T-helper 17 cell (primary cell): ENCODE measurements around the gene RNF144B. TPM values are rescaled to one million over a fixed set of nuclear protein-coding genes. Genes with fewer than 3 reads are reported as not detected.
"Not testable (repeated sequence)": the region's sequence is repeated elsewhere in the genome, so short reads cannot be mapped to it uniquely, and the experiment has no call there.

ENCODE experiments used
- ATAC-seq: fragments of 150-1000 bp; cut with Tn5 transposase; 2 replicates; pipeline ENCODE4 v1.10.0; 2021; ENCODE audit warnings: mild to moderate bottlenecking, moderate library complexity
- DNase-seq, 3 donors: peaks; one replicate each; pipeline versions ENCODE4 v3.0.0 to v3.0.0-alpha.2; 2020 to 2021
- H3K9me3 ChIP-seq: one replicate; pipeline ENCODE4 v1.7.0; 2013; ENCODE audit warnings: low read length, mild to moderate bottlenecking; ENCODE audit not compliant: control insufficient read depth, poor library complexity, severe bottlenecking
- H3K27ac Mint-ChIP-seq: one replicate; pipeline ENCODE4 v1.8.0; 2022; ENCODE audit warnings: mild to moderate bottlenecking, moderate library complexity, mixed read lengths
- H3K27me3 Mint-ChIP-seq: one replicate; pipeline ENCODE4 v1.8.0; 2022; ENCODE audit warnings: mixed read lengths
- H3K36me3 Mint-ChIP-seq: one replicate; pipeline ENCODE4 v1.8.0; 2022; ENCODE audit warnings: low read depth, mixed read lengths
- H3K4me1 Mint-ChIP-seq: one replicate; pipeline ENCODE4 v1.8.0; 2022; ENCODE audit warnings: mild to moderate bottlenecking, mixed read lengths
- H3K4me3 Mint-ChIP-seq: one replicate; pipeline ENCODE4 v1.8.0; 2022; ENCODE audit warnings: mild to moderate bottlenecking, moderate library complexity, mixed read lengths
- total RNA-seq, 4 donors: library from RNA in 2 of 4; stranded (reverse) in 2 of 4; gene quantifications; one replicate each; pipeline ENCODE4 v1.2.3 and lab custom pipeline; 2022 to 2026

Gene RNF144B
- total RNA-seq, 2 donors from 2014 or later: 2.3 to 4.6 TPM

GRCh38 chr6:18400831-18401446 is 13.8 kb downstream of the RNF144B start:
- H3K27ac Mint-ChIP-seq: peak overlapping the region; percentile 9
- H3K4me1 Mint-ChIP-seq: peaks cover 11% of the 10 kb centered on the region
- peak; percentile 28 for ATAC-seq
- H3K4me3 Mint-ChIP-seq: no peak overlapping the region
- H3K27me3 Mint-ChIP-seq: no peaks in the 10 kb centered on the region
- H3K9me3 ChIP-seq: no peaks in the 10 kb centered on the region
- no peak for DNase-seq
- H3K36me3 Mint-ChIP-seq: peaks cover under 1% of the 10 kb centered on the region

GRCh38 chr6:18404965-18405364 is 17.8 kb downstream of the RNF144B start:
- not testable (repeated sequence) for H3K4me1 Mint-ChIP-seq, H3K36me3 Mint-ChIP-seq, H3K9me3 ChIP-seq, ATAC-seq, H3K4me3 Mint-ChIP-seq, DNase-seq, H3K27me3 Mint-ChIP-seq, H3K27ac Mint-ChIP-seq

GRCh38 chr6:18405477-18406293 is 18.5 kb downstream of the RNF144B start:
- no peak for ATAC-seq
- H3K36me3 Mint-ChIP-seq: peaks cover 8% of the 10 kb centered on the region
- H3K27ac Mint-ChIP-seq: no peak overlapping the region

GRCh38 chr6:18406955-18407749 is 20.0 kb downstream of the RNF144B start:
- no peaks in the 10 kb centered on the region for H3K27me3 Mint-ChIP-seq
- ATAC-seq (no peak), DNase-seq (no peak)
- no peaks in the 10 kb centered on the region for H3K9me3 ChIP-seq
- H3K4me1 Mint-ChIP-seq: peaks cover 3% of the 10 kb centered on the region
- peaks cover 8% of the 10 kb centered on the region for H3K36me3 Mint-ChIP-seq
- no peak overlapping the region for H3K4me3 Mint-ChIP-seq
- no peak overlapping the region for H3K27ac Mint-ChIP-seq

More at GRCh38 chr6:18405477-18406293, 18.5 kb downstream of the RNF144B start:
- Mint-ChIP-seq H3K4me3 (no peak overlapping the region), H3K27me3 (no peaks in the 10 kb centered on the region), H3K4me1 (peaks cover 4% of the 10 kb centered on the region)
- H3K9me3 ChIP-seq: no peaks in the 10 kb centered on the region
- no peak for DNase-seq

GRCh38 chr6:18409602-18410001 is 22.5 kb downstream of the RNF144B start:
- not testable (repeated sequence) for DNase-seq, H3K36me3 Mint-ChIP-seq, H3K27me3 Mint-ChIP-seq, H3K27ac Mint-ChIP-seq, H3K9me3 ChIP-seq, H3K4me3 Mint-ChIP-seq, ATAC-seq, H3K4me1 Mint-ChIP-seq

GRCh38 chr6:18410412-18410811 is 23.3 kb downstream of the RNF144B start:
- Mint-ChIP-seq H3K4me3 (no peak overlapping the region), H3K27ac (no peak overlapping the region), H3K27me3 (no peaks in the 10 kb centered on the region), H3K4me1 (peaks cover 6% of the 10 kb centered on the region), H3K36me3 (peaks cover 8% of the 10 kb centered on the region)
- DNase-seq: no peak
- no peaks in the 10 kb centered on the region for H3K9me3 ChIP-seq
- no peak for ATAC-seq

- Mint-ChIP-seq H3K36me3 (peaks cover 5% of the 10 kb centered on the region), H3K27ac (no peak overlapping the region), H3K4me1 (peaks cover 3% of the 10 kb centered on the region), H3K27me3 (no peaks in the 10 kb centered on the region), H3K4me3 (no peak overlapping the region)
- H3K9me3 ChIP-seq: no peaks in the 10 kb centered on the region
- ATAC-seq (no peak), DNase-seq (no peak)
Observed at GRCh38 chr6:18412068-18412467, 24.9 kb downstream of the RNF144B start.

- no peaks in the 10 kb centered on the region for H3K9me3 ChIP-seq
- Mint-ChIP-seq H3K27me3 (no peaks in the 10 kb centered on the region), H3K4me3 (no peak overlapping the region), H3K36me3 (peaks cover 5% of the 10 kb centered on the region), H3K4me1 (peaks cover 3% of the 10 kb centered on the region), H3K27ac (no peak overlapping the region)
- ATAC-seq (no peak), DNase-seq (no peak)
Observed at GRCh38 chr6:18412644-18413043, 25.5 kb downstream of the RNF144B start.

- H3K4me3 Mint-ChIP-seq: no peak overlapping the region
- H3K27ac Mint-ChIP-seq: no peak overlapping the region
- ATAC-seq (no peak), DNase-seq (no peak)
- no peaks in the 10 kb centered on the region for H3K9me3 ChIP-seq
- H3K4me1 Mint-ChIP-seq: peaks cover 3% of the 10 kb centered on the region
- no peaks in the 10 kb centered on the region for H3K27me3 Mint-ChIP-seq
- H3K36me3 Mint-ChIP-seq: peaks cover 5% of the 10 kb centered on the region
Observed at GRCh38 chr6:18413381-18413780, 26.2 kb downstream of the RNF144B start.

- no peaks in the 10 kb centered on the region for H3K9me3 ChIP-seq
- Mint-ChIP-seq H3K4me3 (no peak overlapping the region), H3K4me1 (peaks cover 3% of the 10 kb centered on the region), H3K27me3 (no peaks in the 10 kb centered on the region), H3K27ac (no peak overlapping the region), H3K36me3 (peaks cover 5% of the 10 kb centered on the region)
- DNase-seq (no peak), ATAC-seq (no peak)
Observed at GRCh38 chr6:18414116-18414515, 27.0 kb downstream of the RNF144B start.

- Mint-ChIP-seq H3K36me3 (peaks cover 5% of the 10 kb centered on the region), H3K4me1 (peaks cover 3% of the 10 kb centered on the region), H3K27me3 (no peaks in the 10 kb centered on the region), H3K27ac (no peak overlapping the region), H3K4me3 (no peak overlapping the region)
- H3K9me3 ChIP-seq: no peaks in the 10 kb centered on the region
- no peak for DNase-seq
- no peak for ATAC-seq
Observed at GRCh38 chr6:18415207-18415606, 28.1 kb downstream of the RNF144B start.

- H3K9me3 ChIP-seq: no peaks in the 10 kb centered on the region
- peaks cover 3% of the 10 kb centered on the region for H3K4me1 Mint-ChIP-seq
- H3K27me3 Mint-ChIP-seq: no peaks in the 10 kb centered on the region
- H3K27ac Mint-ChIP-seq: no peak overlapping the region
- ATAC-seq (no peak), DNase-seq (no peak)
- no peak overlapping the region for H3K4me3 Mint-ChIP-seq
- H3K36me3 Mint-ChIP-seq: no peaks in the 10 kb centered on the region
Observed at GRCh38 chr6:18415671-18416340, 28.7 kb downstream of the RNF144B start.

GRCh38 chr6:18416341-18416679 is 29.2 kb downstream of the RNF144B start:
- H3K4me3 Mint-ChIP-seq: no peak overlapping the region
- ATAC-seq: no peak

More at GRCh38 chr6:18416341-18416679, 29.2 kb downstream of the RNF144B start:
- H3K9me3 ChIP-seq: no peaks in the 10 kb centered on the region
- Mint-ChIP-seq H3K36me3 (no peaks in the 10 kb centered on the region), H3K4me1 (peaks cover 3% of the 10 kb centered on the region), H3K27me3 (no peaks in the 10 kb centered on the region), H3K27ac (no peak overlapping the region)
- DNase-seq: no peak
